Tibial nerve (tissue), 4 donors: ENCODE results near the gene SLC35F1. TPM values are rescaled to one million over a fixed set of nuclear protein-coding genes. Genes with fewer than 3 reads are reported as not detected.
"Not testable (repeated sequence)": the region's sequence is repeated elsewhere in the genome, so short reads cannot be mapped to it uniquely, and the experiment has no call there.

Experiments used
- DNase-seq, 2 donors: peaks; one replicate each; pipeline ENCODE4 v3.0.0-alpha.2; 2019; ENCODE audit warnings: low spot score in 2 of 2
- H3K27ac ChIP-seq, 4 donors: fragments of 200-600 bp; sonication (generic) in 3 of 4; one replicate each; pipeline ENCODE4 v1.5.1; 2017 to 2019; ENCODE audit warnings: mild to moderate bottlenecking in 1 of 4
- H3K27me3 ChIP-seq, 2 donors: fragments of 200-600 bp; sonication (generic) in 1 of 2; one replicate each; pipeline versions ENCODE4 v1.5.1 to v1.6.0; 2017 to 2019
- H3K36me3 ChIP-seq, 3 donors: fragments of 200-600 bp; sonication (generic); one replicate each; pipeline ENCODE4 v1.5.1; 2018 to 2019
- H3K4me1 ChIP-seq, 4 donors: fragments of 200-600 bp; sonication (generic) in 3 of 4; one replicate each; pipeline ENCODE4 v1.5.1; 2017 to 2019
- H3K4me3 ChIP-seq, 4 donors: fragments of 200-600 bp; sonication (generic) in 3 of 4; one replicate each; pipeline ENCODE4 v1.5.1; 2017 to 2019; ENCODE audit warnings: mild to moderate bottlenecking in 1 of 4, moderate library complexity in 1 of 4
- H3K9me3 ChIP-seq, 4 donors: fragments of 200-600 bp; sonication (generic) in 3 of 4; one replicate each; pipeline ENCODE4 v1.5.1; 2017 to 2019
- CTCF ChIP-seq, 5 experiments: fragments of 200-600 bp in 3 of 5; fragments of 450-650 bp in 2 of 5; sonication (generic) in 3 of 5; IDR thresholded peaks; one replicate each; pipeline ENCODE4 v1.5.1; 2016 to 2019; ENCODE audit warnings: antibody characterized with exemption in 5 of 5, mild to moderate bottlenecking in 3 of 5, moderate library complexity in 2 of 5
- EP300 ChIP-seq, 2 donors: sonication (generic); formaldehyde crosslinking; IDR thresholded peaks; one replicate each; pipeline ENCODE4 v1.6.1; 2017; ENCODE audit warnings: antibody characterized with exemption in 2 of 2, mild to moderate bottlenecking in 1 of 2
- POLR2A ChIP-seq, 2 donors: fragments of 450-650 bp; IDR thresholded peaks; one replicate each; pipeline ENCODE4 v1.6.1; 2017; ENCODE audit warnings: antibody characterized with exemption in 2 of 2, mild to moderate bottlenecking in 2 of 2, moderate library complexity in 2 of 2
- WGBS, 2 donors: methylation state at CpG; one replicate each; pipeline ENCODE4 v1.1.5; 2018; 5-methylcytosine and 5-hydroxymethylcytosine counted together
- total RNA-seq, 4 donors: library from RNA; depleted of rRNA; stranded (reverse); fragments of >200 nt; gene quantifications; one replicate each; pipeline ENCODE4 v1.1.0, GENCODE V29; 2016

Gene SLC35F1
- 10 to 100 TPM; 12.7 to 40.4 (median 16.5) TPM for total RNA-seq

GRCh38 chr6:117906958-117907600 is at the start of gene SLC35F1:
Gene SLC35F1, plus strand, starts transcription at chr6:117907264.
- H3K9me3 ChIP-seq, result no peaks in the 10 kb centered on the region
- H3K4me3 ChIP-seq, result peak within 1 kb of the TSS; percentile 43 to 65 (median 46)
- H3K27ac ChIP-seq, result peak within 1 kb of the TSS; percentile 10 to 86 (median 68)
- DNase-seq, result no peak
- WGBS, 2 donors, result 0% methylated on average over 24 to 45 of the region's 82 CpGs
- H3K36me3 ChIP-seq, result no peaks in the 10 kb centered on the region
- H3K4me1 ChIP-seq, result peaks cover 0 to 26% (median 4%) of the 10 kb centered on the region in 4 donors
- no peak for TF ChIP-seq POLR2A (IDR thresholded peaks at IDR 0.05)
- TF ChIP-seq EP300 (IDR thresholded peaks at IDR 0.05), result no peak
- TF ChIP-seq CTCF (IDR thresholded peaks at IDR 0.05), result peak in 4 of 5 experiments; percentile 13 to 64 (median 52)
- H3K27me3 ChIP-seq, result peaks cover 0 to 19% of the 10 kb centered on the region in 2 donors

GRCh38 chr6:117858601-117859000 is 48.5 kb upstream of the SLC35F1 start:
- H3K27ac ChIP-seq, H3K9me3 ChIP-seq, H3K27me3 ChIP-seq, H3K4me1 ChIP-seq, DNase-seq, H3K36me3 ChIP-seq, H3K4me3 ChIP-seq: not testable (repeated sequence)
- 75 to 95% methylated on average over 2 of the region's 2 CpGs for WGBS, 2 donors

GRCh38 chr6:117861545-117861944 is 45.5 kb upstream of the SLC35F1 start:
- H3K4me3 ChIP-seq, result no peak overlapping the region
- no peak overlapping the region for H3K27ac ChIP-seq
- H3K27me3 ChIP-seq, result no peaks in the 10 kb centered on the region
- 89 to 96% methylated on average over 3 of the region's 3 CpGs for WGBS, 2 donors
- TF ChIP-seq POLR2A (IDR thresholded peaks at IDR 0.05) (no peak), CTCF (IDR thresholded peaks at IDR 0.05) (no peak), EP300 (IDR thresholded peaks at IDR 0.05) (no peak)
- H3K9me3 ChIP-seq, result peaks cover 0 to 13% (median 0%) of the 10 kb centered on the region in 4 donors
- no peaks in the 10 kb centered on the region for H3K4me1 ChIP-seq
- no peaks in the 10 kb centered on the region for H3K36me3 ChIP-seq
- no peak for DNase-seq

GRCh38 chr6:117866561-117866960 is 40.5 kb upstream of the SLC35F1 start:
- 63 to 70% methylated on average over 4 of the region's 4 CpGs for WGBS, 2 donors
- H3K27ac ChIP-seq, result no peak overlapping the region
- H3K9me3 ChIP-seq, result peaks cover 0 to 12% (median 0%) of the 10 kb centered on the region in 4 donors

GRCh38 chr6:117870486-117871242 is 36.4 kb upstream of the SLC35F1 start:
- 82 to 85% methylated on average over 4 of the region's 4 CpGs for WGBS, 2 donors
- no peaks in the 10 kb centered on the region for H3K27me3 ChIP-seq

More at GRCh38 chr6:117866561-117866960, 40.5 kb upstream of the SLC35F1 start:
- Histone ChIP-seq H3K36me3 (no peaks in the 10 kb centered on the region), H3K27me3 (no peaks in the 10 kb centered on the region), H3K4me1 (no peaks in the 10 kb centered on the region), H3K4me3 (no peak overlapping the region)
- DNase-seq, result no peak
- TF ChIP-seq CTCF (IDR thresholded peaks at IDR 0.05) (no peak), POLR2A (IDR thresholded peaks at IDR 0.05) (no peak), EP300 (IDR thresholded peaks at IDR 0.05) (no peak)

More at GRCh38 chr6:117870486-117871242, 36.4 kb upstream of the SLC35F1 start:
- no peaks in the 10 kb centered on the region for H3K4me1 ChIP-seq
- TF ChIP-seq POLR2A (IDR thresholded peaks at IDR 0.05) (no peak), CTCF (IDR thresholded peaks at IDR 0.05) (no peak), EP300 (IDR thresholded peaks at IDR 0.05) (no peak)
- H3K9me3 ChIP-seq, result peaks cover 0 to 9% (median 0%) of the 10 kb centered on the region in 4 donors
- DNase-seq, result no peak
- H3K36me3 ChIP-seq, result no peaks in the 10 kb centered on the region
- H3K4me3 ChIP-seq, result no peak overlapping the region
- no peak overlapping the region for H3K27ac ChIP-seq
